Fibroblast of lung (primary cell): ENCODE results near the gene MAN2C1. TPM values are rescaled to one million over a fixed set of nuclear protein-coding genes. Genes with fewer than 3 reads are reported as not detected.
A peak's percentile ranks its signal among the peaks of the same experiment; 100 is the strongest.
"Not testable (repeated sequence)": the region's sequence is repeated elsewhere in the genome, so short reads cannot be mapped to it uniquely, and the experiment has no call there.

ENCODE experiments used
- DNase-seq, 2 donors: peaks; one replicate each; pipeline versions ENCODE4 v3.0.0 to v3.0.0-alpha.2; 2010; ENCODE audit warnings: low read depth in 2 of 2
- H2AFZ ChIP-seq: 2 replicates; pipeline ENCODE4 v1.5.1; 2012; ENCODE audit warnings: low read length, control low read depth, inconsistent platforms
- H3K27ac ChIP-seq: 2 replicates; pipeline ENCODE4 v1.5.1; 2011; ENCODE audit warnings: low read length, control low read depth; ENCODE audit not compliant: insufficient read depth
- H3K27me3 ChIP-seq: 2 replicates; pipeline ENCODE4 v1.5.1; 2011; ENCODE audit warnings: mild to moderate bottlenecking, low read length; ENCODE audit not compliant: control insufficient read depth, insufficient read depth
- H3K36me3 ChIP-seq: 2 replicates; pipeline ENCODE4 v1.5.1; 2011; ENCODE audit warnings: low read length; ENCODE audit not compliant: control insufficient read depth, insufficient read depth
- H3K4me1 ChIP-seq: 2 replicates; pipeline ENCODE4 v1.5.1; 2011; ENCODE audit warnings: low read length; ENCODE audit not compliant: control insufficient read depth, insufficient read depth; ENCODE audit errors: extremely low read depth
- H3K4me2 ChIP-seq: 2 replicates; pipeline ENCODE4 v1.5.1; 2011; ENCODE audit warnings: low read length, control low read depth; ENCODE audit not compliant: insufficient read depth; ENCODE audit errors: extremely low read depth
- H3K4me3 ChIP-seq, 4 experiments: fragments of 200-600 bp in 1 of 4; sonication (generic) in 1 of 4; replicated peaks in 1 of 4; 2 replicates each; pipeline ENCODE4 v1.5.1; 2011 to 2016; ENCODE audit warnings: low read length in 4 of 4, low read depth in 3 of 4, mild to moderate bottlenecking in 3 of 4, control low read depth in 2 of 4, inconsistent platforms in 1 of 4, mixed read lengths in 1 of 4; ENCODE audit not compliant: insufficient read depth in 1 of 4; ENCODE audit errors: control extremely low read depth in 1 of 4
- H3K79me2 ChIP-seq: 2 replicates; pipeline ENCODE4 v1.5.1; 2012; ENCODE audit warnings: mild to moderate bottlenecking, low read length, inconsistent platforms; ENCODE audit not compliant: control insufficient read depth, insufficient read depth
- H3K9ac ChIP-seq: 2 replicates; pipeline ENCODE4 v1.5.1; 2011; ENCODE audit warnings: mild to moderate bottlenecking, low read length, control low read depth; ENCODE audit not compliant: insufficient read depth
- H3K9me3 ChIP-seq: 2 replicates; pipeline ENCODE4 v1.5.1; 2012; ENCODE audit warnings: low read depth, low read length; ENCODE audit not compliant: control insufficient read depth, insufficient read depth
- H4K20me1 ChIP-seq: 2 replicates; pipeline ENCODE4 v1.5.1; 2011; ENCODE audit warnings: low read length; ENCODE audit not compliant: control insufficient read depth, insufficient read depth; ENCODE audit errors: extremely low read depth
- EZH2 ChIP-seq: IDR thresholded peaks from 2 replicates; pipeline ENCODE4 v1.5.1; 2012; ENCODE audit warnings: low read length, control low read depth, mild to moderate bottlenecking; ENCODE audit errors: missing control alignments
- polyA plus RNA-seq, 2 donors: library from polyadenylated mRNA; depleted of rRNA in 1 of 2; stranded (reverse) in 1 of 2; unstranded in 1 of 2; fragments of >200 nt; gene quantifications; 2 replicates each; pipeline ENCODE4 v1.2.1, GENCODE V29; 2011 to 2012; ENCODE audit warnings: missing spikeins in 1 of 2
- total RNA-seq: library from RNA; depleted of rRNA; stranded (reverse); fragments of >200 nt; gene quantifications from 2 replicates; pipeline ENCODE4 v1.2.1, GENCODE V29; 2014
- TF ChIP-seq, protein P1 (sequence below), 2 donors: IDR thresholded peaks in 1 of 2; conservative IDR thresholded peaks in 1 of 2; 1 replicate in 1 of 2; 2 replicates in 1 of 2; pipeline ENCODE4 v1.5.1; 2011 to 2012; ENCODE audit warnings: low read length in 2 of 2, control low read depth in 1 of 2, inconsistent platforms in 1 of 2, low read depth in 1 of 2, mild to moderate bottlenecking in 1 of 2

Gene MAN2C1
- total and polyA plus RNA-seq, 2 donors (not counting 1 experiment from before 2014, with no cell fraction given): 40.6 to 124 TPM

DNA sequence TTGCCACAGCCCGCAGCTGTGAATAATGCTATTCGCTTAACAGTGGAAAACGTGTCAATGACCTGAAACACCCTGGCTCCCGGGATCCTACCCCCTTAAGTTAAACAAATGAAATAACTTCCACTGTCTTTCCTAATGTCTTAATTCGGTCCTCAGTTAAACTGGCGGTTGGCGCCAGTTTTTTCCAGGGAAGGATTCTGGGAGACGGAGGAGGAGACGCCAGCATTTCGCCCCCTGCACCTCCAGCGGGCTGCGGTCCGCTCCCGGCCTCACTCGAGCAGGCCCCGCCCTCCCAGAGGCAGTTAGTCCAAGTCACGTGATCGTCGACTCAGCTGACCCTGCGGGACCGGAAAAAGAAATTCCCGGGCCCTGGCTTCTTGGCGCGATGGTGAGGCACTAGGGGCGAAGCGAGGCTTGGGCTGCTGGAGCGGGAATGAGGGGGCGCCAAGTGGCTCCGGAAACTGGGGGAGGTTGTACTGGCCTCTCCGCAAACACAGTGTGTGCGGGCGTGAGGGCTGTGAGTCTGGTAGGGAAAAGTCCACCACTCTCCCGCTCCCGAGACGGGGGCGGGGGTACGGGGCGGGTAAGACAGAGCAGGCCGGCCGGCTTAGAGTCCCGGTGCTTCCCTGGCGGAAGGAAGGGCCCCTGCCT is 32.6 kb downstream of the MAN2C1 start, which contains the start of gene COMMD4:
Gene COMMD4, plus strand, starts transcription at position 359 of the 651 bp plus-strand sequence. Its CDS starts 27 bp downstream, at position 386.
- H3K27ac ChIP-seq: peak within 1 kb of the TSS; percentile 66
- TF ChIP-seq, protein P1, sequence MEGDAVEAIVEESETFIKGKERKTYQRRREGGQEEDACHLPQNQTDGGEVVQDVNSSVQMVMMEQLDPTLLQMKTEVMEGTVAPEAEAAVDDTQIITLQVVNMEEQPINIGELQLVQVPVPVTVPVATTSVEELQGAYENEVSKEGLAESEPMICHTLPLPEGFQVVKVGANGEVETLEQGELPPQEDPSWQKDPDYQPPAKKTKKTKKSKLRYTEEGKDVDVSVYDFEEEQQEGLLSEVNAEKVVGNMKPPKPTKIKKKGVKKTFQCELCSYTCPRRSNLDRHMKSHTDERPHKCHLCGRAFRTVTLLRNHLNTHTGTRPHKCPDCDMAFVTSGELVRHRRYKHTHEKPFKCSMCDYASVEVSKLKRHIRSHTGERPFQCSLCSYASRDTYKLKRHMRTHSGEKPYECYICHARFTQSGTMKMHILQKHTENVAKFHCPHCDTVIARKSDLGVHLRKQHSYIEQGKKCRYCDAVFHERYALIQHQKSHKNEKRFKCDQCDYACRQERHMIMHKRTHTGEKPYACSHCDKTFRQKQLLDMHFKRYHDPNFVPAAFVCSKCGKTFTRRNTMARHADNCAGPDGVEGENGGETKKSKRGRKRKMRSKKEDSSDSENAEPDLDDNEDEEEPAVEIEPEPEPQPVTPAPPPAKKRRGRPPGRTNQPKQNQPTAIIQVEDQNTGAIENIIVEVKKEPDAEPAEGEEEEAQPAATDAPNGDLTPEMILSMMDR (conservative IDR thresholded peaks at IDR 0.05 in 1 of 2, IDR thresholded peaks at IDR 0.05 in 1 of 2; ENCODE audit: low read depth in 1 of 2, low read length in 2 of 2): no peak
- TF ChIP-seq EZH2: no peak

DNA sequence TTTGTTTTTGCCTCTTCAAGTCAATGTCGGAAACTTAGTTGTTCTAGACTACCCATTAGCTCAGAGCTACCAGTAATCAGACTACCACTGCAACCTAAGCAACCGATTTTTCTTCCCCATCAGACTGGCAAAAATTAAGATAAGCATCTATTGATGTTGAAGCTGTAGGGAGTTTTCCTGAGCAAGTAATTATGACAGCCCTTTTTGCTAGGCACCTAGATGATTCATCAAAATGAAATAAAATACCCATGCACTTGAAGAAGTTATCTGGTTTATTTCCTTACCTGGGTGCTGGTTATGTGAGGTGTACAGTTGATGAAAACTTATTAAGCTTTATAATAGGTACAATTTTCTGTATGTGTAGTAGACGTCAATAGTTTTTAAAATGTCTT is 33.1 kb downstream of the MAN2C1 start:
- Histone ChIP-seq H3K27ac (no peak overlapping the region), H3K9ac (no peak overlapping the region), H3K4me3 (peak overlapping the region; percentile 5 to 90 (median 60)), H3K4me1 (no peaks in the 10 kb centered on the region), H3K79me2 (peaks cover 7% of the 10 kb centered on the region), H3K36me3 (peaks cover 7% of the 10 kb centered on the region), H3K4me2 (peak overlapping the region; percentile 6), H2AFZ (peak overlapping the region; percentile 75), H4K20me1 (no peaks in the 10 kb centered on the region), H3K9me3 (no peaks in the 10 kb centered on the region), H3K27me3 (no peaks in the 10 kb centered on the region)
- TF ChIP-seq EZH2: no peak
- TF ChIP-seq, protein P1 (conservative IDR thresholded peaks at IDR 0.05 in 1 of 2, IDR thresholded peaks at IDR 0.05 in 1 of 2; ENCODE audit: low read depth in 1 of 2, low read length in 2 of 2): no peak
- no peak for DNase-seq

More for the DNA sequence above, 32.6 kb downstream of the MAN2C1 start, which contains the start of gene COMMD4:
- Histone ChIP-seq H3K9me3 (no peaks in the 10 kb centered on the region), H4K20me1 (no peaks in the 10 kb centered on the region), H3K27me3 (no peaks in the 10 kb centered on the region), H3K79me2 (peaks cover 7% of the 10 kb centered on the region), H3K4me2 (peak within 1 kb of the TSS; percentile 82), H2AFZ (peak within 1 kb of the TSS; percentile 75), H3K4me1 (no peaks in the 10 kb centered on the region), H3K9ac (peak within 1 kb of the TSS; percentile 72), H3K4me3 (peak within 1 kb of the TSS; percentile 58 to 90 (median 80)), H3K36me3 (peaks cover 8% of the 10 kb centered on the region)
- peak; percentile 94 to 97 for DNase-seq

DNA sequence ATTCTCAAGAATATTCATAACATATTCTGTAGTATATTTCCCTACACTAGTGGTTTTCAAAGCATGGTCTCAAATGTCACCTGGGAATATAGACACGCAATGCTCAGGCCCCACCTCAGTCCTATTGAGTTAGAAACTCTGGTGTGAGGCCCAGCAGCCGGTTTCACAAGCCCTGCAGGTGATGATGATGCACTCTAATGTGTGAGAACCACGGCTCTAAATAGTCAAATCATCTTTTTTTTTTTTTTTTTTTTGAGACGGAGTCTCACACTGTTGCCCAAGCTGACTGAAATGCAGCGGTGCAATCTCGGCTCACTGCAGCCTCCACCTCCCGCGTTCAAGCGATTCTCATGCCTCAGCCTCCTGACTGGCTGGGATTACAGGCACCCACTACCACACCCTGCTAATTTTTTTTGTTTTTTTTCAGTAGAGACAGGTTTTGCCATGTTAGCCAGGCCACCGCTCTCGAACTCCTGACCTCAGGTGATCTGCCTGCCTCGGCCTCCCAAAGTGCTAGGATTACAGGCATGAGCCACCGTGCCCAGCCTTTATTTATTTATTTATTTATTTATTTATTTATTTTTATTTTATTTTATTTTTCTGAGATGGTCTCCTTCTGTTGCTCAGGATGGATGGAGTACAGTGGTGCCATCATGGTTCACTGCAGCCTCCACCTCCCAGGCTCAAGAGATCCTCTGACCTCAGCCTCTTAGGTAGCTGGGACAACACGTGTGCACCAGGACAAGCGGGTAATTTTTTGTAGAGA is 34.6 kb downstream of the MAN2C1 start:
- DNase-seq, H3K9ac ChIP-seq, H2AFZ ChIP-seq, H3K27me3 ChIP-seq, H3K27ac ChIP-seq, H3K79me2 ChIP-seq, H3K4me1 ChIP-seq, H3K4me3 ChIP-seq, H3K4me2 ChIP-seq, H3K36me3 ChIP-seq, H3K9me3 ChIP-seq, H4K20me1 ChIP-seq: not testable (repeated sequence)

DNA sequence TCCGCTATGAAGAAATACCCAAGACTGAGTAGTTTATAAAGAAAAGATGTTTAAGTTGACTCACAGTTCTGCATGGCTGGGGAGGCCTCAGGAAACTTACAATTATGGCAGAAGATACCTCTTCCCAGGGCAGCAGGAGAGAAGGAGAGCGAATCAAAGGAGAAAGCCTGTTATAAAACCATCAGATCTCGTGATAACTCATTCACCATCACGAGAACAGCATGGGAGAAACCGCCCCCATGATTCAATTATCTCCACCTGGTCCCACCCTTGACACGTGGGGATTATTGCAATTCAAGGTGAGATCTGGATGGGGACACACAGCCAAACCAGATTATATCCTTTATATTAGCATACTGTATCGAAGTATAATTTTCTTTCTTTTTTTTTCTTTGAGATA is 36.3 kb downstream of the MAN2C1 start:
- not testable (repeated sequence) for H3K4me1 ChIP-seq, H2AFZ ChIP-seq, H3K4me3 ChIP-seq, DNase-seq, H3K27me3 ChIP-seq, H3K79me2 ChIP-seq, H3K9me3 ChIP-seq, H3K9ac ChIP-seq, H3K4me2 ChIP-seq, H3K36me3 ChIP-seq, H3K27ac ChIP-seq, H4K20me1 ChIP-seq
